ENCODE measurements around the gene R3HDM2.

The R3HDM2 gene

DNA sequence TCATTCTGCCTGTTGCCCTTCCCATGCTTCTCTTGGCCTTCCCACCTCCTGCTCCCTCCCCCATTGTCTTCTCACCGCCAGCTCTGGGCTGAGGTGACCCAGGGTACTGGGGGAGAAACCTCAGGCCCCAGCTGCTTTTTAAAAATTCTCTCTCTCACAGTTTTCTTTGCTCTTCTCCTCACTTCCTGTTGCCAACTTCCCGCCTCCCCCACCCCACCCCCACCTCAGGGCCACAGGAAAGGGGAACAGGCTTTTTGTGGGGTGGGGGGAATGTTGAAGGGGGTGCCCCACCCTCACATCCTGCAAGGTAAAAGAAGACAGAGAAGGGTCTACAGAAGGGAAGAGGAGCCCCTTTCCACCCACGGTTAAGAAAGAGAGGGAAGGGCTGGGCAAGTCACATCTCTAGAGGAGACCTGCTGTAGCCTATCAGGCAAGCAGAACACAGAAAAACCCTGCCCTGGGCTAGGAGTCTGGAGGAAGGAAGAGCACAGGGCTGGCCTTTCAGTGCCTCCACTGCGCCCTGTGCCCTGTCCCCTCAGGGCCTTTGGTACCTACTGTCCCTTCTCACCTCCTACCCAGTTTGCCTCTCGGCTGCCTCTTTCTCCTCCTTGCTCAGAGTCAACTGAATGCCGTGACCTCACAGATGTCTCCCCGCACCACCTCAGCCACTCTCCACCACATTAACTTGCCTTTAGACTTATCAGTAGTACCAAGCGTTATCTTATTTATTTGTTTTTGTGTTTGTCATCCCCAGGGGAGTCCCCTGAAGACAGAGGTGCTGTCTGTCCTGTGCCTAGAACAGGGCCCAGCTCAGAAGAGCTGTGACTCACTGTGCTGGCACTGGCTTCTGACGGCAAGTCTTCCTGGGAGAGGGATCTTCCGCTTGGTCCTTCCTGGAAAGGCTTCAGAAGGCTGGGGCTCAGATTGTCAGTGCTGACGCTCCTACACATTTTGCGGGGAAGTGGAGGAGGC, 47.2 kb upstream of the R3HDM2 start:
- peaks cover 31% of the 10 kb centered on the region for H3K4me1 ChIP-seq (ENCODE audit: insufficient read depth, low read length)
- H3K4me3 ChIP-seq (ENCODE audit: low read depth in 1 of 2, low read length in 2 of 2) = peak overlapping the region; percentile 39 to 74; a peak in 3 of 4 replicates
- peak overlapping the region; percentile 90 for H3K4me2 ChIP-seq (ENCODE audit: insufficient read depth, low read length)
- H3K79me2 ChIP-seq (ENCODE audit: insufficient read depth, low read length) = peaks cover 14% of the 10 kb centered on the region
- ATAC-seq (ENCODE audit: insufficient read depth, low read depth) (peak; percentile 81), DNase-seq (peak; percentile 68)
- no peaks in the 10 kb centered on the region for H4K20me1 ChIP-seq (ENCODE audit: insufficient read depth, low read length)
- H2AFZ ChIP-seq (ENCODE audit: low read depth, low read length) = peak overlapping the region; percentile 63
- H3K9me3 ChIP-seq (ENCODE audit: insufficient read depth, low read length, severe bottlenecking) = no peaks in the 10 kb centered on the region
- H3K27me3 ChIP-seq (ENCODE audit: insufficient read depth, low read length, poor library complexity) = no peaks in the 10 kb centered on the region
- peaks cover 15% of the 10 kb centered on the region for H3K36me3 ChIP-seq (ENCODE audit: insufficient read depth, low read length)
- TF ChIP-seq EZH2 (IDR thresholded peaks at IDR 0.05; ENCODE audit: borderline replicate concordance, low read depth, low read length, severe bottlenecking) = no peak
- TF ChIP-seq, protein P1, sequence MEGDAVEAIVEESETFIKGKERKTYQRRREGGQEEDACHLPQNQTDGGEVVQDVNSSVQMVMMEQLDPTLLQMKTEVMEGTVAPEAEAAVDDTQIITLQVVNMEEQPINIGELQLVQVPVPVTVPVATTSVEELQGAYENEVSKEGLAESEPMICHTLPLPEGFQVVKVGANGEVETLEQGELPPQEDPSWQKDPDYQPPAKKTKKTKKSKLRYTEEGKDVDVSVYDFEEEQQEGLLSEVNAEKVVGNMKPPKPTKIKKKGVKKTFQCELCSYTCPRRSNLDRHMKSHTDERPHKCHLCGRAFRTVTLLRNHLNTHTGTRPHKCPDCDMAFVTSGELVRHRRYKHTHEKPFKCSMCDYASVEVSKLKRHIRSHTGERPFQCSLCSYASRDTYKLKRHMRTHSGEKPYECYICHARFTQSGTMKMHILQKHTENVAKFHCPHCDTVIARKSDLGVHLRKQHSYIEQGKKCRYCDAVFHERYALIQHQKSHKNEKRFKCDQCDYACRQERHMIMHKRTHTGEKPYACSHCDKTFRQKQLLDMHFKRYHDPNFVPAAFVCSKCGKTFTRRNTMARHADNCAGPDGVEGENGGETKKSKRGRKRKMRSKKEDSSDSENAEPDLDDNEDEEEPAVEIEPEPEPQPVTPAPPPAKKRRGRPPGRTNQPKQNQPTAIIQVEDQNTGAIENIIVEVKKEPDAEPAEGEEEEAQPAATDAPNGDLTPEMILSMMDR (IDR thresholded peaks at IDR 0.05; ENCODE audit: borderline replicate concordance, extremely low read depth, low read length, poor library complexity, severe bottlenecking) = no peak
- peak overlapping the region; percentile 91 for H3K27ac ChIP-seq (ENCODE audit: low read length)
- H3K9ac ChIP-seq (ENCODE audit: low read depth, low read length) = peak overlapping the region; percentile 83

DNA sequence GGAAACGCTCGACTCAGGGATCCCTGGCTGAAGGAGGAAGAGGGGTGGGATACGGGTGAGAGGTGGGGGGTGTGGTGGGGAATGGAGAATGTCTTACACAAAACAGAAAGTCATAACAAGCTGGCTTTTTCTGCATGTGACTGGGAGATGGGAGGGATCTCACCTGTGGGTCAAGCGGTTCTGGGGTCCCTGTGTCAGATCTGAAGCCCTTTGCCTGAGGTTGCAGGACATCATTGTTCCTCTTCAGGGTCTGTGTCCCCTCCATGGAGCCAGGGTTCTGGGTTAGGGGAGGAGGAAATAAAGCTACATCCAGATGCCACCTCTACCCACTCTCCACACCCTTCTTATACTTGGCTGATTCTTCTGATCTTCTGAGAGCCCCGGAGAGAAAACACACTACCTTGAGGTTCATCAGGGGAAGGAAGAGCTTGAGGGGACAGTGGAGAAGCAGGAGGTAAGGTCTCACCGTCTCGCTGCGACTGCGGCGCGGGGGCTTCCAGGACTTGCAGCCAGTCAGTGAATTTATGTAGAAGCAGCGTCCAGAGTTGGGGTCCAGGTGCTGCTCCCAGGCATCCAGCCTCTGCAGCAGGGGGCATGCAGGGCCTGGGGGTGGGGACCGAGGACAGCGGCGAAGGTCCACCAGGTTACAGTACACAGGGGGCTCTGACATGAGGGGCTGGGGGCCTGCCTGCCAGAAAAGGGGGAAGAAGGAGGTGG, 46.3 kb upstream of the R3HDM2 start:
- DNase-seq (peak; percentile 35), ATAC-seq (ENCODE audit: insufficient read depth, low read depth) (peak; percentile 44)
- Histone ChIP-seq H3K4me1 (ENCODE audit: insufficient read depth, low read length) (peaks cover 31% of the 10 kb centered on the region), H3K27ac (ENCODE audit: low read length) (peak overlapping the region; percentile 91), H3K79me2 (ENCODE audit: insufficient read depth, low read length) (peaks cover 14% of the 10 kb centered on the region), H2AFZ (ENCODE audit: low read depth, low read length) (peak overlapping the region; percentile 63), H3K4me3 (ENCODE audit: low read depth in 1 of 2, low read length in 2 of 2) (peak overlapping the region; percentile 39 to 74; a peak in 3 of 4 replicates), H3K4me2 (ENCODE audit: insufficient read depth, low read length) (peak overlapping the region; percentile 90), H3K9ac (ENCODE audit: low read depth, low read length) (peak overlapping the region; percentile 83), H3K27me3 (ENCODE audit: insufficient read depth, low read length, poor library complexity) (no peaks in the 10 kb centered on the region), H4K20me1 (ENCODE audit: insufficient read depth, low read length) (no peaks in the 10 kb centered on the region), H3K36me3 (ENCODE audit: insufficient read depth, low read length) (peaks cover 15% of the 10 kb centered on the region), H3K9me3 (ENCODE audit: insufficient read depth, low read length, severe bottlenecking) (no peaks in the 10 kb centered on the region)
- no peak for TF ChIP-seq EZH2 (IDR thresholded peaks at IDR 0.05; ENCODE audit: borderline replicate concordance, low read depth, low read length, severe bottlenecking)
- TF ChIP-seq, protein P1 (IDR thresholded peaks at IDR 0.05; ENCODE audit: borderline replicate concordance, extremely low read depth, low read length, poor library complexity, severe bottlenecking) = no peak

DNA sequence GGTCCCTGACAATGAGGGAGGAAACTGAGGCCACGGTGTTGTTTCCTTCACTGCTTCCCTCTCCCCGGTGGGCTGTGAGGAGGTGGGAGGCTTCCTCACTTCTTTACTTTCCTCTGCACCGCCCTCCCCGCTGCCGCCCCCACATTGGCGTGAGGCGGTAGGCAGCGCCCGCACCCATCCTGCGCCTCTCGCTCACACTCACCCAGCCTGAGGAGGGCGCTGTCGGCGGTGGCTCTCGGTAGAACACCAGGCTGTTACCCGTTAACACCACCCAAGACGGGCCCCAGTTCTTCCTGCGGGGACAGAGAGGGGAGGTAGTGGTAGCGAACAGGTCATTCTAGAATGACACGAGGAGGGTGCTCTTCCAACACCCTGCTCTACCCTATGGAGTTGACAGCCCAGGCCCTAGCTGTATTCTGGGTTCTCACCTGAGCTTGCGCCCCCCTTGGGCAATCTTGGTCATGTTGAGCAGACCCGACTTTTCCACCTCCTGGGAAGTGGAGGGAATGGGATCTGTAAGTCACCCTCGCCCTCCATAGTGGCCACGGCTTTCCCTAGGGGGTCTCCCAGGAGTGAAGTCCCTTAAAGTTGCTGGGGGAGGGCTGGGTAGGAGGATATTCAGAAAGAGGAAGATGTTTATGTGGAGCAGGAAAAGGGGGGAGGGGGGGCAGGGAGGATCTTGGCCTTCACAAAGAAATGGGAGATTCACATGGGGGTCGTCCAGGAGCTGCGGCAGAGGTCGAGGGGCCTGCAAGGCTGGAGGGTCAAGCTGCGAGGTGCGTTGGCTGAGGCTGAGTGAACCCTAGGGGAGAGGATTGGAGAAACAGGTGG, 45.5 kb upstream of the R3HDM2 start:
- peaks cover 15% of the 10 kb centered on the region for H3K36me3 ChIP-seq (ENCODE audit: insufficient read depth, low read length)
- peak overlapping the region; percentile 83 for H3K9ac ChIP-seq (ENCODE audit: low read depth, low read length)
- H3K4me3 ChIP-seq (ENCODE audit: low read depth in 1 of 2, low read length in 2 of 2) = peak overlapping the region; percentile 39 to 74; a peak in 3 of 4 replicates
- H3K27me3 ChIP-seq (ENCODE audit: insufficient read depth, low read length, poor library complexity) = no peaks in the 10 kb centered on the region
- peaks cover 31% of the 10 kb centered on the region for H3K4me1 ChIP-seq (ENCODE audit: insufficient read depth, low read length)
- no peaks in the 10 kb centered on the region for H3K9me3 ChIP-seq (ENCODE audit: insufficient read depth, low read length, severe bottlenecking)
- H4K20me1 ChIP-seq (ENCODE audit: insufficient read depth, low read length) = no peaks in the 10 kb centered on the region
- ATAC-seq (ENCODE audit: insufficient read depth, low read depth) (no peak), DNase-seq (peak; percentile 38)
- H3K27ac ChIP-seq (ENCODE audit: low read length) = peak overlapping the region; percentile 91
- peak overlapping the region; percentile 90 for H3K4me2 ChIP-seq (ENCODE audit: insufficient read depth, low read length)
- peaks cover 14% of the 10 kb centered on the region for H3K79me2 ChIP-seq (ENCODE audit: insufficient read depth, low read length)
- TF ChIP-seq EZH2 (IDR thresholded peaks at IDR 0.05; ENCODE audit: borderline replicate concordance, low read depth, low read length, severe bottlenecking) = no peak
- TF ChIP-seq, protein P1 (IDR thresholded peaks at IDR 0.05; ENCODE audit: borderline replicate concordance, extremely low read depth, low read length, poor library complexity, severe bottlenecking) = peak; percentile 36
- peak overlapping the region; percentile 63 for H2AFZ ChIP-seq (ENCODE audit: low read depth, low read length)
